HEK293 (cell line): Measurements from ENCODE around the gene CUEDC1.

Source experiments
- GLIS1 ChIP-seq: fragments of 450-650 bp; formaldehyde crosslinking; IDR thresholded peaks from 2 replicates; pipeline ENCODE4 v1.5.1; 2016; ENCODE audit warnings: missing biosample characterization, missing genetic modification characterization
- PRDM1 ChIP-seq: fragments of 450-650 bp; formaldehyde crosslinking; IDR thresholded peaks from 2 replicates; pipeline ENCODE4; 2016; ENCODE audit warnings: missing biosample characterization, missing genetic modification characterization
- REPIN1 ChIP-seq: fragments of 450-650 bp; formaldehyde crosslinking; IDR thresholded peaks from 2 replicates; pipeline ENCODE4 v1.5.1; 2017; ENCODE audit warnings: missing biosample characterization, missing genetic modification characterization, low read depth
- SETDB1 ChIP-seq: IDR thresholded peaks from one replicate; pipeline ENCODE4 v1.6.1; 2017; ENCODE audit warnings: mild to moderate bottlenecking, low read length, moderate library complexity, mixed read lengths; ENCODE audit not compliant: insufficient read length
- SP3 ChIP-seq: fragments of 450-650 bp; formaldehyde crosslinking; IDR thresholded peaks from 2 replicates; pipeline ENCODE4 v1.5.1; 2016; ENCODE audit warnings: missing biosample characterization, missing genetic modification characterization
- SP7 ChIP-seq: fragments of 450-650 bp; formaldehyde crosslinking; IDR thresholded peaks from 2 replicates; pipeline ENCODE4 v1.5.1; 2016; ENCODE audit warnings: missing biosample characterization, missing genetic modification characterization
- ZNF114 ChIP-seq: fragments of 450-650 bp; formaldehyde crosslinking; IDR thresholded peaks from 2 replicates; pipeline ENCODE4 v1.5.0; 2017; ENCODE audit warnings: missing biosample characterization, missing genetic modification characterization
- ZNF155 ChIP-seq: fragments of 450-650 bp; formaldehyde crosslinking; IDR thresholded peaks from 2 replicates; pipeline ENCODE4 v1.5.1; 2016; ENCODE audit warnings: missing biosample characterization, missing genetic modification characterization
- ZNF223 ChIP-seq: fragments of 450-650 bp; formaldehyde crosslinking; IDR thresholded peaks from 2 replicates; pipeline ENCODE4 v1.5.1; 2016; ENCODE audit warnings: missing biosample characterization, missing genetic modification characterization
- ZNF23 ChIP-seq: fragments of 450-650 bp; formaldehyde crosslinking; IDR thresholded peaks from 2 replicates; pipeline ENCODE4 v1.5.1; 2016; ENCODE audit warnings: missing biosample characterization, missing genetic modification characterization, borderline replicate concordance
- ZNF274 ChIP-seq, 2 experiments: fragments of 200-500 bp in 1 of 2; fragments of 450-650 bp in 1 of 2; sonication (Bioruptor generic) in 1 of 2; formaldehyde crosslinking in 1 of 2; IDR thresholded peaks; 2 replicates each; pipeline versions ENCODE4 v1.5.1 to v1.6.1; 2014 to 2016; ENCODE audit warnings: borderline replicate concordance in 1 of 2, inconsistent platforms in 1 of 2, low read length in 1 of 2, missing biosample characterization in 1 of 2, missing genetic modification characterization in 1 of 2
- ZNF350 ChIP-seq: fragments of 450-650 bp; formaldehyde crosslinking; IDR thresholded peaks from 2 replicates; pipeline ENCODE4 v1.5.0; 2017; ENCODE audit warnings: missing biosample characterization, mild to moderate bottlenecking, missing genetic modification characterization
- ZNF394 ChIP-seq: fragments of 450-650 bp; formaldehyde crosslinking; IDR thresholded peaks from 2 replicates; pipeline ENCODE4 v1.5.1; 2016; ENCODE audit warnings: missing biosample characterization, missing genetic modification characterization, mild to moderate bottlenecking, moderate library complexity, borderline replicate concordance
- ZNF426 ChIP-seq: fragments of 450-650 bp; formaldehyde crosslinking; IDR thresholded peaks from 2 replicates; pipeline ENCODE4 v1.5.1; 2017; ENCODE audit warnings: missing biosample characterization, missing genetic modification characterization, mild to moderate bottlenecking, inconsistent platforms, moderate library complexity
- ZNF530 ChIP-seq: fragments of 450-650 bp; formaldehyde crosslinking; IDR thresholded peaks from 2 replicates; pipeline ENCODE4 v1.5.1; 2016; ENCODE audit warnings: low read depth, missing biosample characterization, missing genetic modification characterization
- ZNF548 ChIP-seq: fragments of 450-650 bp; formaldehyde crosslinking; IDR thresholded peaks from 2 replicates; pipeline ENCODE4 v1.5.1; 2016; ENCODE audit warnings: missing biosample characterization, missing genetic modification characterization
- ZNF571 ChIP-seq: fragments of 450-650 bp; formaldehyde crosslinking; IDR thresholded peaks from 2 replicates; pipeline ENCODE4 v1.5.0; 2017; ENCODE audit warnings: missing biosample characterization, missing genetic modification characterization
- ZNF629 ChIP-seq: fragments of 450-650 bp; formaldehyde crosslinking; IDR thresholded peaks from 2 replicates; pipeline ENCODE4 v1.5.1; 2017; ENCODE audit warnings: missing biosample characterization, missing genetic modification characterization
- ZNF658 ChIP-seq: fragments of 450-650 bp; formaldehyde crosslinking; IDR thresholded peaks from 2 replicates; pipeline ENCODE4; 2016; ENCODE audit warnings: missing biosample characterization, missing genetic modification characterization
- ZNF677 ChIP-seq: fragments of 450-650 bp; IDR thresholded peaks from 2 replicates; pipeline ENCODE4 v1.5.0; 2018; ENCODE audit warnings: missing biosample characterization, mild to moderate bottlenecking, missing genetic modification characterization, moderate library complexity
- ZNF701 ChIP-seq: fragments of 450-650 bp; formaldehyde crosslinking; IDR thresholded peaks from 2 replicates; pipeline ENCODE4 v1.5.1; 2016; ENCODE audit warnings: missing biosample characterization, missing genetic modification characterization
- ZSCAN16 ChIP-seq: fragments of 450-650 bp; formaldehyde crosslinking; IDR thresholded peaks from 2 replicates; pipeline ENCODE4 v1.5.1; 2016; ENCODE audit warnings: missing biosample characterization, missing genetic modification characterization
- ZSCAN23 ChIP-seq: fragments of 450-650 bp; formaldehyde crosslinking; IDR thresholded peaks from 2 replicates; pipeline ENCODE4 v1.5.1; 2016; ENCODE audit warnings: missing biosample characterization, missing genetic modification characterization
- TF ChIP-seq, protein P1 (sequence below): fragments of 450-650 bp; formaldehyde crosslinking; IDR thresholded peaks from 2 replicates; pipeline ENCODE4 v1.5.1; 2016; ENCODE audit warnings: missing biosample characterization, missing genetic modification characterization
- TF ChIP-seq, protein P2 (sequence below): fragments of 450-650 bp; formaldehyde crosslinking; IDR thresholded peaks from 2 replicates; pipeline ENCODE4 v1.5.1; 2017; ENCODE audit warnings: missing biosample characterization, missing genetic modification characterization
- TF ChIP-seq, protein P3 (sequence below): fragments of 450-650 bp; formaldehyde crosslinking; IDR thresholded peaks from 2 replicates; pipeline ENCODE4 v1.5.1; 2016; ENCODE audit warnings: missing biosample characterization, missing genetic modification characterization
- TF ChIP-seq, protein P4 (sequence below): fragments of 450-650 bp; formaldehyde crosslinking; IDR thresholded peaks from 2 replicates; pipeline ENCODE4 v1.5.1; 2016; ENCODE audit warnings: missing biosample characterization, missing genetic modification characterization
- TF ChIP-seq, protein P5 (sequence below): fragments of 450-650 bp; formaldehyde crosslinking; IDR thresholded peaks from 2 replicates; pipeline ENCODE4 v1.5.1; 2016; ENCODE audit warnings: missing biosample characterization, missing genetic modification characterization
- TF ChIP-seq, protein P6 (sequence below): fragments of 450-650 bp; formaldehyde crosslinking; optimal IDR thresholded peaks from 2 replicates; pipeline ENCODE3; 2016; ENCODE audit warnings: missing biosample characterization, mild to moderate bottlenecking, missing genetic modification characterization

The CUEDC1 gene

DNA sequence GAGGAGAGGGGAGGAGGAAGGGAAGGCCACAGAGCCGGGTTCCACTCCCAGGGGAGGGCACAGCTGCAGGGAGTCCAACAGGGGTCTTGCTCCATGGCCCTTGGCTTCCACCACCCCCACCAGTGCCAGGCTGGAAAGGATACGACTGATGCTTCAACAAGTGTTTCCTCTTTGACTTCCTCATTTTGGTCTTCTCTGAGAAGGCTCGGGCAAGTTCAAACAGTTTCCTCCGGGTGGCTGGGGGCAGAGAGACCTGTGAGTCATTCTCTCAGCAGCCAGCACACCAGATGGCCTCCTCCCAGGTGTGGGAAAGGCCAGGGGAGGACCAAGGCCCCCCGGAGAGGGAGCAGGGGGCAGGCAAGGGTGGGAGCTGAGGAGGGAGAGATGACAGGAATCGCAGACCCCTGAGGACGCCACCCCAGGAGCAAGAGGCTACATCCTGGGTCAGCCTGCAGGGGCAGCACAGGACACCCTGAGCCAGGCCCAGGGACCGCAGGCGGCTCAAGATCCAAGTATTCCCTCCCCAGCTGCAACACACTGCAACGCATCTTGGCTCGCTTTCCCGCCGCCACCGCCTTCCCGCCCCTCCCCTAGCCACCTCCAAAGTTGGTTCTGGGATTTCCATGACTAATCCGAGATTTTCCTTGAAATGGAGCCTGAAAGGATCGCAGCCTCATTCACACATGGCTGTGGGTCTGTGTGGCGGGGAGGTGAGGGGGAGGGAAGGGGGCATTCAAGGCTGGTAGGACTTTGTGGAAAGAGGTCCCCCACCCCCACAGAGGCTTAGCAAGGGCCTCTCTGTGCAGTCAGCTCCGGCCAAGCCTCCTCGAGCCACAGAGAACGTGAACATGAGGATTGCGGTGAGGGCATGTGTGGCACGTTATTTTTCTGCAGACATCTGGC lies 87.0 kb downstream of the CUEDC1 start (continued):
- TF ChIP-seq SP3 (tag by site-specific recombination), result no peak
- no peak for TF ChIP-seq ZNF350 (tag by site-specific recombination)
- TF ChIP-seq ZNF155, result no peak
- TF ChIP-seq ZNF571, result no peak
- TF ChIP-seq GLIS1, result peak; percentile 92
- TF ChIP-seq ZSCAN23 (tag by site-specific recombination), result 0 out of 2 replicates have a peak, but pooled peaks have one; percentile 40
- TF ChIP-seq, protein P1, sequence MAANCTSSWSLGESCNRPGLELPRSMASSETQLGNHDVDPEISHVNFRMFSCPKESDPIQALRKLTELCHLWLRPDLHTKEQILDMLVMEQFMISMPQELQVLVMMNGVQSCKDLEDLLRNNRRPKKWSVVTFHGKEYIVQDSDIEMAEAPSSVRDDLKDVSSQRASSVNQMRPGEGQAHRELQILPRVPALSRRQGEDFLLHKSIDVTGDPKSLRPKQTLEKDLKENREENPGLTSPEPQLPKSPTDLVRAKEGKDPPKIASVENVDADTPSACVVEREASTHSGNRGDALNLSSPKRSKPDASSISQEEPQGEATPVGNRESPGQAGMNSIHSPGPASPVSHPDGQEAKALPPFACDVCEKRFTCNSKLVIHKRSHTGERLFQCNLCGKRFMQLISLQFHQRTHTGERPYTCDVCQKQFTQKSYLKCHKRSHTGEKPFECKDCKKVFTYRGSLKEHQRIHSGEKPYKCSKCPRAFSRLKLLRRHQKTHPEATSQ (tag by site-specific recombination), result no peak
- TF ChIP-seq SETDB1, result no peak
- TF ChIP-seq PRDM1 (tag by site-specific recombination), result no peak
- TF ChIP-seq, protein P2, sequence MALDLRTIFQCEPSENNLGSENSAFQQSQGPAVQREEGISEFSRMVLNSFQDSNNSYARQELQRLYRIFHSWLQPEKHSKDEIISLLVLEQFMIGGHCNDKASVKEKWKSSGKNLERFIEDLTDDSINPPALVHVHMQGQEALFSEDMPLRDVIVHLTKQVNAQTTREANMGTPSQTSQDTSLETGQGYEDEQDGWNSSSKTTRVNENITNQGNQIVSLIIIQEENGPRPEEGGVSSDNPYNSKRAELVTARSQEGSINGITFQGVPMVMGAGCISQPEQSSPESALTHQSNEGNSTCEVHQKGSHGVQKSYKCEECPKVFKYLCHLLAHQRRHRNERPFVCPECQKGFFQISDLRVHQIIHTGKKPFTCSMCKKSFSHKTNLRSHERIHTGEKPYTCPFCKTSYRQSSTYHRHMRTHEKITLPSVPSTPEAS (tag by site-specific recombination), result no peak
- TF ChIP-seq, protein P3, sequence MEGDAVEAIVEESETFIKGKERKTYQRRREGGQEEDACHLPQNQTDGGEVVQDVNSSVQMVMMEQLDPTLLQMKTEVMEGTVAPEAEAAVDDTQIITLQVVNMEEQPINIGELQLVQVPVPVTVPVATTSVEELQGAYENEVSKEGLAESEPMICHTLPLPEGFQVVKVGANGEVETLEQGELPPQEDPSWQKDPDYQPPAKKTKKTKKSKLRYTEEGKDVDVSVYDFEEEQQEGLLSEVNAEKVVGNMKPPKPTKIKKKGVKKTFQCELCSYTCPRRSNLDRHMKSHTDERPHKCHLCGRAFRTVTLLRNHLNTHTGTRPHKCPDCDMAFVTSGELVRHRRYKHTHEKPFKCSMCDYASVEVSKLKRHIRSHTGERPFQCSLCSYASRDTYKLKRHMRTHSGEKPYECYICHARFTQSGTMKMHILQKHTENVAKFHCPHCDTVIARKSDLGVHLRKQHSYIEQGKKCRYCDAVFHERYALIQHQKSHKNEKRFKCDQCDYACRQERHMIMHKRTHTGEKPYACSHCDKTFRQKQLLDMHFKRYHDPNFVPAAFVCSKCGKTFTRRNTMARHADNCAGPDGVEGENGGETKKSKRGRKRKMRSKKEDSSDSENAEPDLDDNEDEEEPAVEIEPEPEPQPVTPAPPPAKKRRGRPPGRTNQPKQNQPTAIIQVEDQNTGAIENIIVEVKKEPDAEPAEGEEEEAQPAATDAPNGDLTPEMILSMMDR, result peak; percentile 12; the same call in 1 of the 2 replicates
- TF ChIP-seq, protein P4, sequence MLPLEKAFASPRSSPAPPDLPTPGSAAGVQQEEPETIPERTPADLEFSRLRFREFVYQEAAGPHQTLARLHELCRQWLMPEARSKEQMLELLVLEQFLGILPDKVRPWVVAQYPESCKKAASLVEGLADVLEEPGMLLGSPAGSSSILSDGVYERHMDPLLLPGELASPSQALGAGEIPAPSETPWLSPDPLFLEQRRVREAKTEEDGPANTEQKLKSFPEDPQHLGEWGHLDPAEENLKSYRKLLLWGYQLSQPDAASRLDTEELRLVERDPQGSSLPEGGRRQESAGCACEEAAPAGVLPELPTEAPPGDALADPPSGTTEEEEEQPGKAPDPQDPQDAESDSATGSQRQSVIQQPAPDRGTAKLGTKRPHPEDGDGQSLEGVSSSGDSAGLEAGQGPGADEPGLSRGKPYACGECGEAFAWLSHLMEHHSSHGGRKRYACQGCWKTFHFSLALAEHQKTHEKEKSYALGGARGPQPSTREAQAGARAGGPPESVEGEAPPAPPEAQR (tag by site-specific recombination), result no peak
- no peak for TF ChIP-seq ZNF658 (tag by site-specific recombination)
- TF ChIP-seq ZNF394 (tag by site-specific recombination), result no peak
- TF ChIP-seq, protein P5, sequence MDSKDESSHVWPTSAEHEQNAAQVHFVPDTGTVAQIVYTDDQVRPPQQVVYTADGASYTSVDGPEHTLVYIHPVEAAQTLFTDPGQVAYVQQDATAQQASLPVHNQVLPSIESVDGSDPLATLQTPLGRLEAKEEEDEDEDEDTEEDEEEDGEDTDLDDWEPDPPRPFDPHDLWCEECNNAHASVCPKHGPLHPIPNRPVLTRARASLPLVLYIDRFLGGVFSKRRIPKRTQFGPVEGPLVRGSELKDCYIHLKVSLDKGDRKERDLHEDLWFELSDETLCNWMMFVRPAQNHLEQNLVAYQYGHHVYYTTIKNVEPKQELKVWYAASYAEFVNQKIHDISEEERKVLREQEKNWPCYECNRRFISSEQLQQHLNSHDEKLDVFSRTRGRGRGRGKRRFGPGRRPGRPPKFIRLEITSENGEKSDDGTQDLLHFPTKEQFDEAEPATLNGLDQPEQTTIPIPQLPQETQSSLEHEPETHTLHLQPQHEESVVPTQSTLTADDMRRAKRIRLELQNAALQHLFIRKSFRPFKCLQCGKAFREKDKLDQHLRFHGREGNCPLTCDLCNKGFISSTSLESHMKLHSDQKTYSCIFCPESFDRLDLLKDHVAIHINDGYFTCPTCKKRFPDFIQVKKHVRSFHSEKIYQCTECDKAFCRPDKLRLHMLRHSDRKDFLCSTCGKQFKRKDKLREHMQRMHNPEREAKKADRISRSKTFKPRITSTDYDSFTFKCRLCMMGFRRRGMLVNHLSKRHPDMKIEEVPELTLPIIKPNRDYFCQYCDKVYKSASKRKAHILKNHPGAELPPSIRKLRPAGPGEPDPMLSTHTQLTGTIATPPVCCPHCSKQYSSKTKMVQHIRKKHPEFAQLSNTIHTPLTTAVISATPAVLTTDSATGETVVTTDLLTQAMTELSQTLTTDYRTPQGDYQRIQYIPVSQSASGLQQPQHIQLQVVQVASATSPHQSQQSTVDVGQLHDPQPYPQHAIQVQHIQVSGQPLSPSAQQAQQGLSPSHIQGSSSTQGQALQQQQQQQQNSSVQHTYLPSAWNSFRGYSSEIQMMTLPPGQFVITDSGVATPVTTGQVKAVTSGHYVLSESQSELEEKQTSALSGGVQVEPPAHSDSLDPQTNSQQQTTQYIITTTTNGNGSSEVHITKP (tag by site-specific recombination), result peak; percentile 57
- TF ChIP-seq ZNF426 (tag by site-specific recombination), result no peak
- TF ChIP-seq ZNF23 (tag by site-specific recombination), result no peak
- TF ChIP-seq ZNF223 (tag by site-specific recombination), result no peak
- TF ChIP-seq ZSCAN16 (tag by site-specific recombination), result no peak
- TF ChIP-seq ZNF274 (IDR thresholded peaks at IDR 0.05; ENCODE audit: low read length), result no peak
- no peak for TF ChIP-seq ZNF274 (tag by site-specific recombination; IDR thresholded peaks at IDR 0.05; ENCODE audit: borderline replicate concordance)
- TF ChIP-seq ZNF548, result no peak
- TF ChIP-seq ZNF629 (tag by site-specific recombination), result peak; percentile 51; the same call in 1 of the 2 replicates
- TF ChIP-seq SP7 (tag by site-specific recombination), result peak; percentile 88
- TF ChIP-seq ZNF530 (tag by site-specific recombination), result no peak
- TF ChIP-seq, protein P6, sequence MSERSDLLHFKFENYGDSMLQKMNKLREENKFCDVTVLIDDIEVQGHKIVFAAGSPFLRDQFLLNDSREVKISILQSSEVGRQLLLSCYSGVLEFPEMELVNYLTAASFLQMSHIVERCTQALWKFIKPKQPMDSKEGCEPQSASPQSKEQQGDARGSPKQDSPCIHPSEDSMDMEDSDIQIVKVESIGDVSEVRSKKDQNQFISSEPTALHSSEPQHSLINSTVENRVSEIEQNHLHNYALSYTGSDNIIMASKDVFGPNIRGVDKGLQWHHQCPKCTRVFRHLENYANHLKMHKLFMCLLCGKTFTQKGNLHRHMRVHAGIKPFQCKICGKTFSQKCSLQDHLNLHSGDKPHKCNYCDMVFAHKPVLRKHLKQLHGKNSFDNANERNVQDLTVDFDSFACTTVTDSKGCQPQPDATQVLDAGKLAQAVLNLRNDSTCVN (tag by site-specific recombination), result no peak
- TF ChIP-seq ZNF677 (tag by site-specific recombination), result no peak
- TF ChIP-seq ZNF114 (tag by site-specific recombination), result no peak
- no peak for TF ChIP-seq REPIN1 (tag by site-specific recombination)
- TF ChIP-seq ZNF701, result no peak
